Keratinocyte (primary cell): ENCODE data around the gene SUSD3. TPM values are rescaled to one million over a fixed set of nuclear protein-coding genes. Genes with fewer than 3 reads are reported as not detected.

Source experiments
- DNase-seq: peaks from one replicate; pipeline ENCODE4 v3.0.0-alpha.2; 2011; ENCODE audit warnings: low read depth, missing footprints, low spot score
- FAIRE-seq: peaks from 2 replicates; lab custom pipeline; 2011; peaks lifted over from hg19 to GRCh38; lab: Jason Lieb, UNC
- H2AFZ ChIP-seq: 2 replicates; pipeline ENCODE4 v1.6.0; 2012; ENCODE audit warnings: low read length, control low read depth, inconsistent platforms; ENCODE audit not compliant: control insufficient read depth
- H3K27ac ChIP-seq: 2 replicates; pipeline ENCODE4 v1.5.1; 2011; ENCODE audit warnings: low read length; ENCODE audit not compliant: control insufficient read depth, insufficient read depth
- H3K27me3 ChIP-seq: 3 replicates; pipeline ENCODE4 v1.6.0; 2011; ENCODE audit warnings: low read length; ENCODE audit not compliant: control insufficient read depth, insufficient read depth; ENCODE audit errors: extremely low read depth
- H3K36me3 ChIP-seq, 2 experiments: 2 replicates in 1 of 2; 3 replicates in 1 of 2; pipeline ENCODE4 v1.5.1; 2011; ENCODE audit warnings: low read length in 2 of 2, mild to moderate bottlenecking in 1 of 2; ENCODE audit not compliant: control insufficient read depth in 2 of 2, insufficient read depth in 2 of 2; ENCODE audit errors: extremely low read depth in 1 of 2
- H3K4me1 ChIP-seq: 3 replicates; pipeline ENCODE4 v1.5.1; 2011; ENCODE audit warnings: low read length; ENCODE audit not compliant: control insufficient read depth, insufficient read depth; ENCODE audit errors: extremely low read depth
- H3K4me2 ChIP-seq: 3 replicates; pipeline ENCODE4 v1.6.0; 2011; ENCODE audit warnings: low read depth, low read length; ENCODE audit not compliant: control insufficient read depth, insufficient read depth; ENCODE audit errors: extremely low read depth
- H3K4me3 ChIP-seq, 3 experiments: fragments of 200-600 bp in 1 of 3; sonication (generic) in 1 of 3; 2 replicates in 2 of 3; 3 replicates in 1 of 3; pipeline ENCODE4 v1.5.1; 2011 to 2016; ENCODE audit warnings: low read length in 3 of 3, mild to moderate bottlenecking in 3 of 3, control low read depth in 2 of 3, inconsistent platforms in 1 of 3, low read depth in 1 of 3, mixed read lengths in 1 of 3, mixed run types in 1 of 3, moderate library complexity in 1 of 3; ENCODE audit not compliant: control insufficient read depth in 2 of 3, insufficient read depth in 2 of 3; ENCODE audit errors: extremely low read depth in 1 of 3
- H3K79me2 ChIP-seq: 2 replicates; pipeline ENCODE4 v1.6.0; 2012; ENCODE audit warnings: low read length; ENCODE audit not compliant: control insufficient read depth, insufficient read depth
- H3K9ac ChIP-seq: 3 replicates; pipeline ENCODE4 v1.6.0; 2011; ENCODE audit warnings: low read length; ENCODE audit not compliant: control insufficient read depth, insufficient read depth; ENCODE audit errors: extremely low read depth
- H3K9me1 ChIP-seq: 3 replicates; pipeline ENCODE4 v1.6.0; 2011; ENCODE audit warnings: low read length; ENCODE audit not compliant: control insufficient read depth, insufficient read depth; ENCODE audit errors: extremely low read depth
- H3K9me3 ChIP-seq: 2 replicates; pipeline ENCODE4 v1.5.1; 2012; ENCODE audit warnings: low read depth, low read length; ENCODE audit not compliant: control insufficient read depth
- H4K20me1 ChIP-seq: 3 replicates; pipeline ENCODE4 v1.6.0; 2011; ENCODE audit warnings: low read length; ENCODE audit not compliant: control insufficient read depth, insufficient read depth; ENCODE audit errors: extremely low read depth
- CTCF ChIP-seq, 3 experiments: IDR thresholded peaks in 1 of 3; conservative IDR thresholded peaks in 1 of 3; optimal IDR thresholded peaks in 1 of 3; 2 replicates in 2 of 3; 3 replicates in 1 of 3; pipeline versions ENCODE3 to v1.5.1; 2011; ENCODE audit warnings: low read length in 3 of 3, mild to moderate bottlenecking in 3 of 3, moderate library complexity in 2 of 3, control low read depth in 1 of 3, inconsistent platforms in 1 of 3; ENCODE audit not compliant: insufficient read depth in 2 of 3; ENCODE audit errors: extremely low read depth in 1 of 3
- EZH2 ChIP-seq: IDR thresholded peaks from one replicate; pipeline ENCODE4 v1.6.1; 2012; ENCODE audit warnings: inconsistent platforms, mild to moderate bottlenecking, low read length, moderate library complexity
- dilution Hi-C: fragments of 300-500 bp; cut with MboI; formaldehyde crosslinking; loops from one replicate; pipeline ENCODE4 v1.7.0; 2020; ENCODE audit warnings: low sequenced_read_pairs; ENCODE audit not compliant: extremely low pct_ligation_motif_present
- polyA plus RNA-seq, 5 experiments: library from polyadenylated mRNA; depleted of rRNA in 3 of 5; stranded (reverse) in 3 of 5; stranded (forward) in 1 of 5; unstranded in 1 of 5; fragments of >200 nt; gene quantifications; 1 replicate in 1 of 5; 2 replicates in 3 of 5; 3 replicates in 1 of 5; pipeline versions ENCODE4 v1.2.1 to v1.2.3, GENCODE V29; 2011 to 2012; ENCODE audit warnings: missing spikeins in 2 of 5, low read depth in 1 of 5, low replicate concordance in 1 of 5

Gene SUSD3
- polyA plus RNA-seq, 1 donor (not counting 4 experiments of a cell fraction or from before 2014, with no cell fraction given) = 0.20 TPM

GRCh38 chr9:93054758-93055704 lies 3.5 kb upstream of the SUSD3 start:
- no peak overlapping the region for H2AFZ ChIP-seq
- dilution Hi-C loops = no loop called here

GRCh38 chr9:93057042-93057702 lies 1.3 kb upstream of the SUSD3 start:
- FAIRE-seq = no peak
- H3K36me3 ChIP-seq = no peaks in the 10 kb centered on the region

More at GRCh38 chr9:93054758-93055704, 3.5 kb upstream of the SUSD3 start:
- Histone ChIP-seq H3K36me3 (no peaks in the 10 kb centered on the region), H4K20me1 (no peaks in the 10 kb centered on the region), H3K27me3 (peaks cover 6% of the 10 kb centered on the region), H3K4me2 (no peak overlapping the region), H3K9ac (no peak overlapping the region), H3K27ac (no peak overlapping the region), H3K9me1 (no peaks in the 10 kb centered on the region), H3K4me3 (no peak overlapping the region), H3K4me1 (no peaks in the 10 kb centered on the region), H3K79me2 (no peaks in the 10 kb centered on the region), H3K9me3 (no peaks in the 10 kb centered on the region)
- no peak for DNase-seq
- no peak for TF ChIP-seq EZH2
- TF ChIP-seq CTCF (optimal IDR thresholded peaks at IDR 0.05 in 1 of 3, IDR thresholded peaks at IDR 0.05 in 1 of 3, conservative IDR thresholded peaks at IDR 0.05 in 1 of 3; ENCODE audit: extremely low read depth in 1 of 3, insufficient read depth in 2 of 3, low read length in 3 of 3) = no peak
- FAIRE-seq = no peak

More at GRCh38 chr9:93057042-93057702, 1.3 kb upstream of the SUSD3 start:
- Histone ChIP-seq H3K27ac (no peak overlapping the region), H3K9me3 (no peaks in the 10 kb centered on the region), H3K79me2 (no peaks in the 10 kb centered on the region), H3K4me3 (no peak overlapping the region), H4K20me1 (no peaks in the 10 kb centered on the region), H3K9ac (no peak overlapping the region), H3K9me1 (no peaks in the 10 kb centered on the region), H3K4me2 (no peak overlapping the region), H3K4me1 (no peaks in the 10 kb centered on the region), H2AFZ (no peak overlapping the region), H3K27me3 (peaks cover 10% of the 10 kb centered on the region)
- dilution Hi-C loops = no loop called here
- DNase-seq = no peak
- TF ChIP-seq EZH2 (no peak), CTCF (optimal IDR thresholded peaks at IDR 0.05 in 1 of 3, IDR thresholded peaks at IDR 0.05 in 1 of 3, conservative IDR thresholded peaks at IDR 0.05 in 1 of 3; ENCODE audit: extremely low read depth in 1 of 3, insufficient read depth in 2 of 3, low read length in 3 of 3) (no peak)
